Activated CD8-positive, alpha-beta memory T cell treated with anti-CD3 and anti-CD28 coated beads, Interleukin-2, amount 10 ng/mL, durations not matched to agents 7 days and 5 days (primary cell): ENCODE results near the gene MBD4. TPM values are rescaled to one million over a fixed set of nuclear protein-coding genes. Genes with fewer than 3 reads are reported as not detected.

Source experiments
- ATAC-seq: fragments of 150-1000 bp; cut with Tn5 transposase; one replicate; pipeline ENCODE4 v1.10.0; 2021; ENCODE audit warnings: moderate library complexity
- CTCF ChIA-PET: fragments of 350-600 bp; sonication (Branson Sonifier 250); formaldehyde crosslinking; loops from one replicate; lab custom pipeline; 2021; ENCODE audit warnings: antibody characterized with exemption; lab: Charles Lee
- DNase-seq: peaks from one replicate; pipeline ENCODE4 v3.0.0-alpha.2; 2020
- H3K27ac Mint-ChIP-seq: one replicate; pipeline ENCODE4 v1.8.0; 2021; ENCODE audit warnings: mild to moderate bottlenecking, mixed read lengths
- H3K27me3 Mint-ChIP-seq: one replicate; pipeline ENCODE4 v1.8.0; 2021; ENCODE audit warnings: mixed read lengths
- H3K36me3 Mint-ChIP-seq: one replicate; pipeline ENCODE4 v1.8.0; 2021; ENCODE audit warnings: mild to moderate bottlenecking, mixed read lengths
- H3K4me1 Mint-ChIP-seq: one replicate; pipeline ENCODE4 v1.8.0; 2021; ENCODE audit warnings: mixed read lengths
- H3K4me3 Mint-ChIP-seq: one replicate; pipeline ENCODE4 v1.8.0; 2021; ENCODE audit warnings: mild to moderate bottlenecking, moderate library complexity, mixed read lengths
- H3K9me3 Mint-ChIP-seq: one replicate; pipeline ENCODE4 v1.8.0; 2022; ENCODE audit warnings: low read depth, mixed read lengths
- total RNA-seq, 2 experiments: library from RNA; stranded (reverse); gene quantifications; one replicate each; pipeline ENCODE4 v1.2.3, GENCODE V29; 2021

MBD4 gene
- total RNA-seq, 2 experiments from 2014 or later: 51.9 to 52.0 TPM

DNA sequence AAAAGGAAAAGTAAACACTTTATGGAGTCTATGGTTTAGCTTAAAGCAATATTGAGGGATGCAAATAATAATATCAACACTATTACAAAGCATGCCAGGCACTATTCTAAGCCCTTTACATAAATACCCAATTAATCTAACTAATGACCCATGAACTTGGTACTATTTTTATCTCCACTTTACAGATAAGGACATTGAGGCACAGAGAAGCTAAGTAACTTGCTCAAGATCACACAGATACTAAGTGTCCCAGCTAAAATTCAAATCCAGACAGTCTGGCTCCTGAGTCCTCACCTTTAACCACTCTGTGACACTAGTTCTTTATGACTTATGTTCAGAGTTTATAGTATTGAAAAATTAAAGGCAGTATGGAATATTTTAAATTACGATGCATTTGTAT is 5.6 kb downstream of the MBD4 start:
- ATAC-seq (no peak), DNase-seq (no peak)
- no peaks in the 10 kb centered on the region for H3K27me3 Mint-ChIP-seq
- no peak overlapping the region for H3K4me3 Mint-ChIP-seq
- H3K9me3 Mint-ChIP-seq: no peaks in the 10 kb centered on the region
- CTCF ChIA-PET: no interaction called here
- H3K27ac Mint-ChIP-seq: no peak overlapping the region
- H3K36me3 Mint-ChIP-seq: peaks cover 67% of the 10 kb centered on the region
- peaks cover 74% of the 10 kb centered on the region for H3K4me1 Mint-ChIP-seq

DNA sequence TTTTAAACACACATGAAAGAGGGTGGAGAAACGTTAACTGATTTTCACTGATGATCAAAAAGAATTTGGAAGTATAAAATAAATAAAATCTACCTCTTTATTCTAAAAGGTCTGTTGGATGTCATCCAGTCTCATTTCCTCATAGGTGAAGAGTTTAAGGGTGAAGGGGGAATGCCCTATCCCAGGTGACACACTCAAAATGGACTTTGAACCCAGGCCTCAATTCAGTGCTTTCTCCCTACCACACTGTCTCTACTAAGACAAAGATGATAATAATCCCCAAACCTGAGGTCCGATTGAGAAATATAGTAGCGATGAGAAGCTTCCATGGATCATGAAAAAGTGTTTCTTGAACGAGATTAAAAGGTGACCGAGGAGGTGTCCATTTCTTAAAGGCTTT is 6.2 kb downstream of the MBD4 start:
- H3K27me3 Mint-ChIP-seq: no peaks in the 10 kb centered on the region
- no peak overlapping the region for H3K27ac Mint-ChIP-seq
- no peak overlapping the region for H3K4me3 Mint-ChIP-seq
- H3K4me1 Mint-ChIP-seq: peaks cover 78% of the 10 kb centered on the region
- CTCF ChIA-PET: interaction anchor here (0.9 kb wide), 1 partner anchor 36 kb away, joined by 3 read pairs; no protein-coding TSS in a partner anchor
- H3K9me3 Mint-ChIP-seq: no peaks in the 10 kb centered on the region
- H3K36me3 Mint-ChIP-seq: peaks cover 68% of the 10 kb centered on the region
- ATAC-seq: no peak
- no peak for DNase-seq

DNA sequence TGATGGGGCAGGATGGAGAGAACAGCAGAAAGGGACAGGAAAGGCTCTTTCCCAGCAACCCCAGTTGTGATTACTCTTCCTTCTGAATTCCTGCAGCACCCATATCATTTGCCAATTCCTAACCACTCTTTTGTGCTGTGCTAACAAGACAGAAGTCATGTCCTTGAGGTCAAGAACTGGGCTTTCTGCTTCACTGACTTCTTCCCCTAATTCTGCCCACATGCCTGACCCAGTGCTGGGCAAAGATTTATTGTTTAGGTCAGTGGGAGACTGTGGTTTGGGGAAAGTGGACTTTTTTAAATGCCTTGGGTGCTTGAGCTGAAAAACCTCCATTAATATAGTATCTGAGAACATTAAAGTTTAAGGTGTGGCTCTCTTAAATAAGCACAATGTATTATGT is 7.1 kb downstream of the MBD4 start:
- peaks cover 62% of the 10 kb centered on the region for H3K36me3 Mint-ChIP-seq
- no peaks in the 10 kb centered on the region for H3K9me3 Mint-ChIP-seq
- no peak for DNase-seq
- H3K4me3 Mint-ChIP-seq: no peak overlapping the region
- H3K4me1 Mint-ChIP-seq: peaks cover 78% of the 10 kb centered on the region
- H3K27ac Mint-ChIP-seq: peak overlapping the region; percentile 16
- CTCF ChIA-PET: interaction anchor here (1.2 to 1.6 kb wide), 2 partner anchors 10 to 15 kb away, joined by 3 to 4 read pairs; no protein-coding TSS in a partner anchor
- no peak for ATAC-seq
- no peaks in the 10 kb centered on the region for H3K27me3 Mint-ChIP-seq

DNA sequence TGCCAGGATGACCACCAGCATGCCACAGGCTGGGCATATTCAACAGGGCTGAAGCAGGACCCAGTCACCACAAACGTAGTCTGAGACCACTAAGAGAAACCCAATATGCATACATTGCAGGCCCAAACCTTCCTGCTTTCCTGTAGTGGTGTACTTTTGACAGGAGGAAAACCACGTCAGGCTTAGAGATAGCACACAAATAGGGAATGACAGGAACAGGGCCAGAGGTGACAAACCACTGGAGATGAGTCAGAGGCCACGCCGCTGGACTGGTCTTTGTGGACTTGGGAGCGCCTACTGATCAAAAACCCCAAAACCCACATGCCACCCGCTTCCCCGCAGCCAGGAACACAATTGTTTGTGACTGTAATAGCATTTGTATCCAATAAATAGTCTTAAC is 7.7 kb downstream of the MBD4 start:
- no peak for ATAC-seq

DNA sequence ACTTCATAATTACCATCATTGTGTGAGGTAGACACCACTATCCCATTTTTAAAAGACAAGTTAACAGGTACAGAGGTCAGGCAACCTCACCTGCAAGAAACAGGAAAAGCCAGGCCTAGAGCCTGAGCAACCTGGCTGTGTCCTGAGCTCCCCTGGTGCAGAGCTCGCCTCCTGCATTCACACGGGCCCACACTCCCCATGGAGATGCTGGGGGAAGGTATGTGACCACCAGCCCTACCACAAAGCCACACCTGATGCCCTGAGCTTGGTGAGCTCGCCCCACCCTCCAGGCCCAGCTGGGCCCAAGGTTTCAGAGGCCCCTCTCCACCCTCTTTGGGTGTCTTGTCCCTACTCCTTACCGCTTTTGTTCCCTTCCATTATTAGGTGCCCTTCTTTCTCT is 10.1 kb downstream of the MBD4 start:
- ATAC-seq: no peak
- Mint-ChIP-seq H3K27ac (peak overlapping the region; percentile 60), H3K4me1 (peaks cover 56% of the 10 kb centered on the region), H3K36me3 (peaks cover 40% of the 10 kb centered on the region), H3K9me3 (no peaks in the 10 kb centered on the region), H3K4me3 (no peak overlapping the region), H3K27me3 (peaks cover 3% of the 10 kb centered on the region)
- CTCF ChIA-PET: interaction anchor here (0.9 to 1.5 kb wide), 4 partner anchors 9 to 46 kb away, joined by 3 to 6 read pairs (median 4); partner anchors contain the start of gene MBD4
- no peak for DNase-seq

More for the DNA sequence above, 7.7 kb downstream of the MBD4 start:
- Mint-ChIP-seq H3K36me3 (peaks cover 58% of the 10 kb centered on the region), H3K9me3 (no peaks in the 10 kb centered on the region), H3K4me1 (peaks cover 77% of the 10 kb centered on the region), H3K4me3 (no peak overlapping the region), H3K27ac (peak overlapping the region; percentile 58), H3K27me3 (peaks cover 3% of the 10 kb centered on the region)
- DNase-seq: no peak
- CTCF ChIA-PET: interaction anchor here (1.2 to 1.6 kb wide), 2 partner anchors 9 to 16 kb away, joined by 3 to 4 read pairs; no protein-coding TSS in a partner anchor

DNA sequence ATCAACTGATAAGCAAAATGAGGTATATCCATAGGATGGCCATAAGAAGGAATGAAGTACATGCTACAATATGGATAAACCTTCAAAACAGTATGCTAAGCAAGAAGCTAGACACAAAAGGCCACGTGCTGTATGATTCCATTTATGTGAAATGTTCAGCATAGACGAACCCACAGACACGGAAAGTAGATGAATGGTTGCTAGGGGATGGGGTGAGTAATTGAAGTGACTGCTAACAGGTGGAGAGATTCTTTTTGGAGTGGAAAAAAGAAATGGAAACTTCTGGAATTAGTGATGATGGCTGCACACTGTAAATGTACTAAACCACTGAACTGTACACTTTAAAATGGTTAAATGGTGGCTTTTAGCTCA is 10.7 kb downstream of the MBD4 start:
- Mint-ChIP-seq H3K4me3 (no peak overlapping the region), H3K27ac (no peak overlapping the region), H3K9me3 (no peaks in the 10 kb centered on the region), H3K4me1 (peaks cover 54% of the 10 kb centered on the region), H3K27me3 (peaks cover 3% of the 10 kb centered on the region), H3K36me3 (peaks cover 37% of the 10 kb centered on the region)
- CTCF ChIA-PET: interaction anchor here (0.9 to 1.5 kb wide), 4 partner anchors 9 to 46 kb away, joined by 3 to 6 read pairs (median 4); partner anchors contain the start of gene MBD4
- no peak for DNase-seq
- peak; percentile 1 for ATAC-seq

DNA sequence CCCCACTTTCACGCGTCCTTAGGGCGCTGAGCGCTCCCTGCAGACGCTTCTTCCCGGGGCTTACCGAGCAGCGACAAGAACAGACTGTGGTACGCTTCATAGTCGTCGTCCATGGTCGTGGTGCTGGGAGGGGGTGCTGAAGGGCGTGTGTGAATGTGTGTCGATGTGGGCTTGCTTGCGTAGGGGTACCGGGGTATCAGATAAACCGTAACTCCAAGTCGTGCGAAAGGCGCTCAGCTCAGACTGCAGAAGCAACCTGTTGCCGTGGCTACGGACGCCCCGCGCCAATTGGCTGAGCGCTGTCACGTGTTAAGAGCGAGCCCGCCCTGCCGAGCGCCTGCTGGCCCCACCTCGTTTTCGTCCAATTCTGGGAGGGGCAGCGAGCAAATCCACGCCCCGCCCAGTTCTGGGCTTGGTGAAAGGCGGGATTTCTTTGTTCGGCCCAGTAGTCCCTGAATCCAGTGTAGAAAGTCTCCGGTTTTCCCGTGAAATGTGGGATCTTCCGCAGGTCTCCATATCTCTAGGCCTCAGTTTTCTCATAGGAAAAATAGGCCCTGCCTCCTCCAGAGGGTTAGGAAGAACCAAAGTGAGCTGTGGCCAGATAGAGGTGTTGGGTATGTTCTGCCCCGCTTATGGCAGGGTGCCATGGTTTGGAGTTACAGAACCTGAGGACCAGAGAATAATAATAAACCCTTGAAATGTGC is 11.2 kb downstream of the MBD4 start, which contains the start of gene EFCAB12:
EFCAB12 (minus strand) TSS at position 261 of the 704 bp plus-strand sequence; CDS start at position 113, 148 bp downstream.
- no peaks in the 10 kb centered on the region for H3K9me3 Mint-ChIP-seq
- peaks cover 49% of the 10 kb centered on the region for H3K4me1 Mint-ChIP-seq
- CTCF ChIA-PET: interaction anchor here (0.9 to 1.5 kb wide), 5 partner anchors 10 to 45 kb away, joined by 3 to 6 read pairs (median 5); partner anchors contain the start of gene MBD4

DNA sequence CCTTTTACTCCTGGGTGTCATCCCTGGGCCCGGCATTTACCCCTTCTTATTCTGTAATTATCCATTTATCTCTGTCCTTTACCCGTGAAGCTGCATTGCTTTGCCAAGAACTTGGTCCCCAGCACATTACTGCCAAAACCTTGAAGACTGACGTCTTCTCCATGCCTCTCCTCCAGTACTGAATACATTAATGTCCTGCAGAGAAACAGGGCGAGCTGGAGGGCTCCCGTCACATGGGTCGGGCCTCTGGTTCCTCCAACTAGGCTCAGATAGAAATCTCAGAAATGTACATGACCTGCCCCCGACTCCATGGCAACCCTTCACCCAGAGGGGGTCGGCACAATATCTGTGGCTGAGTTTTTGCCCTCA is 11.8 kb downstream of the MBD4 start:
- H3K4me1 Mint-ChIP-seq: peaks cover 48% of the 10 kb centered on the region
- DNase-seq (no peak), ATAC-seq (no peak)
- peak overlapping the region; percentile 48 for H3K4me3 Mint-ChIP-seq
- H3K27ac Mint-ChIP-seq: no peak overlapping the region
- H3K36me3 Mint-ChIP-seq: peaks cover 28% of the 10 kb centered on the region
- CTCF ChIA-PET: interaction anchor here (1.2 to 1.5 kb wide), 3 partner anchors 14 to 44 kb away, joined by 3 to 6 read pairs (median 4); no protein-coding TSS in a partner anchor
- H3K27me3 Mint-ChIP-seq: peaks cover 5% of the 10 kb centered on the region
- no peaks in the 10 kb centered on the region for H3K9me3 Mint-ChIP-seq

More for the DNA sequence above, 11.2 kb downstream of the MBD4 start, which contains the start of gene EFCAB12:
- peak within 1 kb of the TSS; percentile 48 for H3K4me3 Mint-ChIP-seq
- peak within 1 kb of the TSS; percentile 11 for H3K27ac Mint-ChIP-seq
- ATAC-seq (peak; percentile 96), DNase-seq (peak; percentile 91)
- peaks cover 5% of the 10 kb centered on the region for H3K27me3 Mint-ChIP-seq
- peaks cover 31% of the 10 kb centered on the region for H3K36me3 Mint-ChIP-seq

DNA sequence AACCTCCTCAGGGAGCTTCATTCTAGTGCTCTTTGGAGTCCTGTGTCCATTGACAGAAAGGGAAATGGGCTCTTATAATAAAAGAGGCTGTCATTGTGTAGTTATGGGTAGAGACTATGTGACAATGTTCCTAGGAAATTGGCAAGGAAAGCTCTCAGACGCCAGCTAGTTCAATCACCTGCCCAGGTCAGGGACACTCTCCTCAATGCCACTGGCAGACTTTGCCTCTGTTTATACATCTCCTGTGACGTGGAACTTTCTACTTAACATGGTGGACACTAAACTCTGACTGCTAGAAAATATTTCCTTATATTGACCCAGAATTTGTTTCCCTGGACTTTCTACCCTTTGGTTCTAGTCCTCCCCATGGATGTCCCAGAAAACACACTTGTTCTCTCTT is 14.1 kb downstream of the MBD4 start:
- CTCF ChIA-PET: no interaction called here
- H3K36me3 Mint-ChIP-seq: peaks cover 10% of the 10 kb centered on the region
- no peak overlapping the region for H3K27ac Mint-ChIP-seq
- peaks cover 5% of the 10 kb centered on the region for H3K27me3 Mint-ChIP-seq
- no peak overlapping the region for H3K4me3 Mint-ChIP-seq
- DNase-seq (no peak), ATAC-seq (no peak)
- no peaks in the 10 kb centered on the region for H3K9me3 Mint-ChIP-seq
- peaks cover 29% of the 10 kb centered on the region for H3K4me1 Mint-ChIP-seq

DNA sequence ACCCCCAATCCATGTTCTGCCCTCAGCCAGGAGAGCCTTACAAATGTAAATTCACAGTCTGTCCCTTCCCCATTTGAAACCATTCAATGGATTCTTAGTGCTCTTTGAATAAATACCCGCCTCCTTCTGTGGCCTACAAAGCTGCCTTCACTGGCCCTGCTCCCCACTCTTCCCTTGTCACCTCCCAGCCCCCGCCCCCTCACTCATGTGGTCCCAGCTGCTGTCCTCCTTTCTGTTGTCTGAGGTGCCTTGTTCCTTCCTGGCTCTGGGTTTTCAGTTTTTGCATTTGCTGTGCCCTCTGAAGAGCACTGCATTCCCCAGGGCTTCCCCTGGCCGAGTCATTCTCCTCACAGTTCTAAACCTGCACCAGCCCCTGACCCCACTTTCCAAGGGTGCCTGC is 14.5 kb downstream of the MBD4 start:
- Mint-ChIP-seq H3K9me3 (no peaks in the 10 kb centered on the region), H3K27ac (no peak overlapping the region), H3K36me3 (peaks cover 8% of the 10 kb centered on the region), H3K4me1 (peaks cover 28% of the 10 kb centered on the region), H3K27me3 (peaks cover 5% of the 10 kb centered on the region), H3K4me3 (no peak overlapping the region)
- no peak for ATAC-seq
- CTCF ChIA-PET: no interaction called here
- DNase-seq: no peak

DNA sequence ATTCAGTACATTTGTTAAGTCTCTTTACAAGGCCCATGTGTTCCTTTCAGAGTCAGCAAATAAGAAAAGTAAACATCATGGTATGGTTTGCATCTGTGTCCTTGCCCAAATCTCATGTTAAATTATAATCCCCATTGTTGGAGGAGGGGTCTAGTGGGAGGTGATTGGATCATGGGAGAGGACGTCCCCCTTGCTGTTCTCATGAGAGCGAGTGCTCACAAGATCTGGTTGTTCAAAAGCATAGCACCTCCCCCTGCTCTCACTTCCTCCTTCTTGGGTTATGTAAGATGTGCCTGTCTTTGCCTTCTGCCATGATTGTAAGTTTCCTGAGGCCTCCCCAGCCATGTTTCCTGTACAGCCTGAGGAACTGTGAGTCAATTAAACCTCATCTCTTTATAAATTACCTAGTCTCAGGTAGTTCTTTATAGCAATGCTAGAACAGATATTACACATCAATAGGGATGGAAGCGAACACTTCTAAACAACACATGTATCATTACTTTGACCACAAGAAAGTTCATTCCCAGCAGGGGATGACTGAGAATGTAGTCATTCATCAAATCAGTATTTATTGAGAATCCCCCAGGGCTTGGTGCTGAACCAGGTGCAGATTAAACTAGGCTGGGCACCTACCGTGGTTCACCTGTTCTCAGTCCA is 15.4 kb downstream of the MBD4 start:
- DNase-seq (no peak), ATAC-seq (no peak)
- H3K27ac Mint-ChIP-seq: no peak overlapping the region
- peaks cover 20% of the 10 kb centered on the region for H3K4me1 Mint-ChIP-seq
- peaks cover 5% of the 10 kb centered on the region for H3K27me3 Mint-ChIP-seq
- H3K4me3 Mint-ChIP-seq: no peak overlapping the region
- no peaks in the 10 kb centered on the region for H3K9me3 Mint-ChIP-seq
- CTCF ChIA-PET: no interaction called here
- H3K36me3 Mint-ChIP-seq: peaks cover 2% of the 10 kb centered on the region

DNA sequence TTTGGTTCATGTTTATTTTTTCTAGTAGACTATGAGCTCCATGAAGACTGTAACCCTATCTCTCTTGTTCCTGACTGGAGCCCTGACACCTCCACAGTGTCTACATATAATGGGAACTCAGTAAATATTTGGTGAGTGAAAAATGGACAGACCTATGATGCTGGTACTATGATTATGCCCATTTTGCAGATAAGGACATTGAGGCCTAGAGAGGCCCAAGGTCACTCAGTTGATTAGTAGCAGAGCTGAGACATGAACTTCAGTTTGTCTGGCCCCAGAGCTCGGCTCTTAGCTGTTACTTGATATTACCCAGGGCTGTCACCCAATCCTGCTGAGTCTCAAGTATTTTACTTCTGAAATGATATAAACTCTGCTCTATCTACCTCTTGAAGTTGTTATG is 16.9 kb downstream of the MBD4 start:
- Mint-ChIP-seq H3K9me3 (no peaks in the 10 kb centered on the region), H3K27me3 (peaks cover 5% of the 10 kb centered on the region), H3K27ac (no peak overlapping the region), H3K4me3 (no peak overlapping the region), H3K4me1 (peaks cover 6% of the 10 kb centered on the region), H3K36me3 (no peaks in the 10 kb centered on the region)
- CTCF ChIA-PET: interaction anchor here (0.8 to 1.0 kb wide), 2 partner anchors 10 to 39 kb away, joined by 3 to 4 read pairs; no protein-coding TSS in a partner anchor
- no peak for DNase-seq
- no peak for ATAC-seq

DNA sequence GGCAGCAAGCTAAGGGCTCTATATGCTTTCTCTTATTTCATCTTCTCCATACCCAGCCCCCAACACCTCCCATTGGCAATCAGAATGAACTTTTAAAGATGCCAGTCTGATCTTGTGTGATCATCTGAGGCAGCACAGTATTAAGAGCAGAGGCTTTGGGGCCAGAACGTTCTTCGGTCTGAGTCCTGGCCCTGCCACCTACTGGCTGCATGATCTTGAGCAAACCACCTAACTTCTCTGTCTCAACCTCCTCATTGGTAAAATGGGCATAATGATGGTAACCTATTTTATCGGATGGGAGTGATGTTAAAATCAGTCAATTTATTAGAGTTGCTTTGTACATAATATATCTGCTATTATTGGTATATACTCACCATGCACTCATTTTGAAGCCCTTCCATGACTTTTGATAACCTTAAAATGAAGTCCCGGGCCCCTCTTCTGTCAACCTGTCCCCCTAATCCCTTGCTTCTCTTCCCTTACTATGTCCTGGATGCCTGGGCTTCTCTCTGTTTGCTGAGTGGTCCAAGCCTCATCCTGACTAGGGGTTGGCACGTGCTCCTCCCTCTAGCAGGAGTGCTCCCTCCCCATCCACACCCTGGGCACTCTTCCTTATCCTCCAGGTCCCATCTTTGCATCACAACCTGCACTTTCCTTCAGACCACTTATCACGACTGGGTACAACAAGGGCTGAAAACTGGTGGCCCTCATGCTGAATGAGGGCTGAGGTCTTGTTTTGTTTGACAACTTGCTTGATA is 17.6 kb downstream of the MBD4 start:
- Mint-ChIP-seq H3K36me3 (no peaks in the 10 kb centered on the region), H3K27me3 (peaks cover 2% of the 10 kb centered on the region)
- no peak for ATAC-seq

More for the DNA sequence above, 17.6 kb downstream of the MBD4 start:
- no peak for DNase-seq
- Mint-ChIP-seq H3K4me1 (peaks cover 2% of the 10 kb centered on the region), H3K9me3 (no peaks in the 10 kb centered on the region), H3K4me3 (no peak overlapping the region), H3K27ac (no peak overlapping the region)
- CTCF ChIA-PET: interaction anchor here (0.8 to 1.0 kb wide), 2 partner anchors 10 to 39 kb away, joined by 3 to 4 read pairs; no protein-coding TSS in a partner anchor
